Calu3 (cell line): ENCODE data around the gene CLASP1. TPM values are rescaled to one million over a fixed set of nuclear protein-coding genes. Genes with fewer than 3 reads are reported as not detected.
"Not testable (repeated sequence)": the region's sequence is repeated elsewhere in the genome, so short reads cannot be mapped to it uniquely, and the experiment has no call there.

Experiments used
- BruUV-seq: library from RNA; stranded (reverse); fragments of 400-500 nt; replicated peaks from 2 replicates; lab custom pipeline; 2021; lab: Mats Ljungman, UMichigan
- CTCF ChIA-PET: fragments of 300-600 bp; sonication (Branson Sonifier 250); formaldehyde crosslinking; loops from one replicate; lab custom pipeline; 2022; ENCODE audit warnings: antibody characterized with exemption; lab: Charles Lee
- DNase-seq: peaks from one replicate; pipeline ENCODE4 v3.0.0; 2022
- H3K27ac Mint-ChIP-seq: one replicate; pipeline ENCODE4 v1.8.0; 2022; ENCODE audit warnings: mixed read lengths; ENCODE audit not compliant: unreplicated experiment
- H3K27me3 Mint-ChIP-seq: one replicate; pipeline ENCODE4 v1.8.0; 2022; ENCODE audit warnings: mixed read lengths; ENCODE audit not compliant: unreplicated experiment
- H3K36me3 Mint-ChIP-seq: one replicate; pipeline ENCODE4 v1.8.0; 2022; ENCODE audit warnings: mild to moderate bottlenecking, moderate library complexity, mixed read lengths; ENCODE audit not compliant: insufficient read depth, unreplicated experiment
- H3K4me1 Mint-ChIP-seq: one replicate; pipeline ENCODE4 v1.8.0; 2022; ENCODE audit warnings: mild to moderate bottlenecking, low read depth, mixed read lengths; ENCODE audit not compliant: unreplicated experiment
- H3K4me3 Mint-ChIP-seq: one replicate; pipeline ENCODE4 v1.8.0; 2022; ENCODE audit warnings: mild to moderate bottlenecking, low read depth, moderate library complexity, mixed read lengths; ENCODE audit not compliant: unreplicated experiment
- H3K9me3 Mint-ChIP-seq: one replicate; pipeline ENCODE4 v1.8.0; 2022; ENCODE audit warnings: low read depth, mixed read lengths; ENCODE audit not compliant: unreplicated experiment
- intact Hi-C: fragments of 100-400 bp; cut with micrococcal nuclease; formaldehyde crosslinking; loops from one replicate; pipeline ENCODE4 v1.10.0; 2022; ENCODE audit not compliant: unreplicated experiment
- total RNA-seq: library from RNA; stranded (reverse); gene quantifications from 2 replicates; pipeline ENCODE4 v1.2.3, GENCODE V29; 2022
- TF ChIP-seq, protein P1 (sequence below): fragments of 200-600 bp; IDR thresholded peaks from one replicate; pipeline ENCODE4 v1.8.0; 2022; ENCODE audit warnings: antibody characterized with exemption; ENCODE audit not compliant: unreplicated experiment

CLASP1 gene
- total RNA-seq, 1 experiment from 2014 or later, result 59.7 TPM

DNA sequence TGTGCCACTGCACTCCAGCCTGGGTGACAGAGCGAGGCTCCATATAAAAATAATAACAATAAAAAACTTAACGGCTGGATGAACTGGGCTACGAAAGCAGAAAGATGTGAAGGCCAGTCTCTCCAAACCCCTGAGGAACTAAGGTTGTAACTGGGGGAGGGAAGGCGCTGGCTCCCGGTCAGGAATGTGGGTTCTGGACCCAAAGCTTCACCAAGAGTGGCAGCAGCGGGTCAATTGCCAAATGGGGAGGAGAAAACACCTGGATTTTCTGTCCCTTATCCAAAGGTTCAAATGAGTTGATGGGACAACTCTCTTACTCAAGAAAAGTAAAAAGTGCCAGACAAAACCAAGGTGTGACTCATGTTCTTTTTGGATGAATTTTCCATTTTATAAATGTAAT is 304.2 kb downstream of the CLASP1 start:
- Mint-ChIP-seq H3K4me1 (peaks cover 18% of the 10 kb centered on the region), H3K4me3 (no peak overlapping the region), H3K27ac (no peak overlapping the region), H3K9me3 (no peaks in the 10 kb centered on the region), H3K27me3 (no peaks in the 10 kb centered on the region), H3K36me3 (peaks cover 24% of the 10 kb centered on the region)
- no TSS peak for BruUV-seq
- TF ChIP-seq, protein P1, sequence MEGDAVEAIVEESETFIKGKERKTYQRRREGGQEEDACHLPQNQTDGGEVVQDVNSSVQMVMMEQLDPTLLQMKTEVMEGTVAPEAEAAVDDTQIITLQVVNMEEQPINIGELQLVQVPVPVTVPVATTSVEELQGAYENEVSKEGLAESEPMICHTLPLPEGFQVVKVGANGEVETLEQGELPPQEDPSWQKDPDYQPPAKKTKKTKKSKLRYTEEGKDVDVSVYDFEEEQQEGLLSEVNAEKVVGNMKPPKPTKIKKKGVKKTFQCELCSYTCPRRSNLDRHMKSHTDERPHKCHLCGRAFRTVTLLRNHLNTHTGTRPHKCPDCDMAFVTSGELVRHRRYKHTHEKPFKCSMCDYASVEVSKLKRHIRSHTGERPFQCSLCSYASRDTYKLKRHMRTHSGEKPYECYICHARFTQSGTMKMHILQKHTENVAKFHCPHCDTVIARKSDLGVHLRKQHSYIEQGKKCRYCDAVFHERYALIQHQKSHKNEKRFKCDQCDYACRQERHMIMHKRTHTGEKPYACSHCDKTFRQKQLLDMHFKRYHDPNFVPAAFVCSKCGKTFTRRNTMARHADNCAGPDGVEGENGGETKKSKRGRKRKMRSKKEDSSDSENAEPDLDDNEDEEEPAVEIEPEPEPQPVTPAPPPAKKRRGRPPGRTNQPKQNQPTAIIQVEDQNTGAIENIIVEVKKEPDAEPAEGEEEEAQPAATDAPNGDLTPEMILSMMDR, result no peak
- intact Hi-C loops, result no loop called here
- DNase-seq, result no peak
- CTCF ChIA-PET, result no interaction called here

DNA sequence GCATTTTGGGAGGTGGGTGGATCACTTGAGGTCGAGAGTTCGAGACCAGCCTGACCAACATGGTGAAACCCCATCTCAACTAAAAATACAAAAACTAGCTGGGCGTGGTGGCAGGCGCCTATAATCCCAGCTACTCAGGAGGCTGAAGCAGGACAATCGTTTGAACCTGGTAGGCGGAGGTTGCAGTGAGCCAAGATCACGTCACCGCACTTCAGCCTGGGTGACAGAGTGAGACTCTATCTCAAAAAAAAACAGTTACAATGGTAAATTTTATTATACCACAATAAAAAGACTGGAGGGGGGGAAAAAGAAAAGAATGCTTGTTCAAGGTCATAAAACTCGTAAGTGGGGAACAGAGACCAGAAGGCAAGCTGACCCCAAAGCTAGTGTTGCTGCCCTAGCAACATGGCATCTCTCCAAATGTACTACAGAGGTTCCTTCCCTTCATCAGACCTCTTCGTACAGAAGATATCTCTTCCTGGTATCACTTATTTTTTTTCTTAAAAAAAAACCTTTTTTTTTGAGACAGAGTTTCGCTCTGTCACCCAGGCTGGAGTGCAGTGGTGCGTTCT is 305.3 kb downstream of the CLASP1 start:
- Mint-ChIP-seq H3K36me3 (peaks cover 30% of the 10 kb centered on the region), H3K4me1 (peaks cover 18% of the 10 kb centered on the region)
- H3K9me3 Mint-ChIP-seq, H3K4me3 Mint-ChIP-seq, intact Hi-C loops, BruUV-seq, H3K27ac Mint-ChIP-seq, DNase-seq, CTCF ChIA-PET, H3K27me3 Mint-ChIP-seq: not testable (repeated sequence)

DNA sequence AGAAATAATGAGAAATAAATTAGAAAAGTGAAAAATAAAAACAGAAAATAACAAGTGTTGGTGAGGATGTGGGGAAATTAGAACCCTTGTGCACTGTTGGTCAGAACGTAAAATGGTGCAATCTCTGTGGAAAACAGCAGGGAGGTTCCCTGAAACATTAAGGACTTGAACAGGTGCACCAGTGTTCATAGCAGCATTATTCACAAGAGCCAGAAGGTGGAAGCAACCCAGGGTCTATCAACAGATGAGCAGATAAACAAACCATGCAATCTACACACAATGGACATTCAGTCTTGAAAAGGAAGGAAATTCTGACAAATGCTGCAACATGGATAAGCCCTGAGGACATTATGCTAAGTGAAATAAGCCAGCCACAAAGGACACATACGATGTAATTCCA is 306.1 kb downstream of the CLASP1 start:
- BruUV-seq, result no TSS peak
- Mint-ChIP-seq H3K36me3 (peaks cover 30% of the 10 kb centered on the region), H3K4me3 (no peak overlapping the region), H3K4me1 (peaks cover 18% of the 10 kb centered on the region), H3K27ac (no peak overlapping the region), H3K9me3 (no peaks in the 10 kb centered on the region), H3K27me3 (no peaks in the 10 kb centered on the region)
- intact Hi-C loops, result no loop called here
- TF ChIP-seq, protein P1, result no peak
- no peak for DNase-seq
- CTCF ChIA-PET, result no interaction called here

DNA sequence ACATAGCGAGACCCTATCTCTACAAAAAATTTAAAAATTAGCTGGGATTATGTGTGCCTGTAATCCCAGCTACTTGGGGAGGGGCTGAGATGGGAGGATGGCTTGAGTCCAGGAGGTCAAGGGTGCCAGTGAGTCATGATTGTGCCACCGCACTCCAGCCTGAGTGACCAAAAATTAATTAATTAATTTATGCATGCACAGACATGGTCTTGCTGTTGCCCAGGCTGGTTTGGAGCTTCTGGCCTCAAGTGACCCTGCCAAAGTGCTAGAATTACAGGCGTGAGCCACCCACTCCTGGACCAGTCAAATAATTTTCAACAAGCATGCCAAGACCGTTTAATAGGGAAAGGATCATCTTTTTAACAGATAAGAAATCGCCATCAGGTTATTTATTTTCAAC is 306.5 kb downstream of the CLASP1 start:
- TF ChIP-seq, protein P1, result no peak
- no TSS peak for BruUV-seq
- Mint-ChIP-seq H3K9me3 (no peaks in the 10 kb centered on the region), H3K36me3 (peaks cover 33% of the 10 kb centered on the region), H3K4me3 (no peak overlapping the region), H3K27ac (no peak overlapping the region), H3K27me3 (no peaks in the 10 kb centered on the region), H3K4me1 (peaks cover 18% of the 10 kb centered on the region)
- CTCF ChIA-PET, result interaction anchor here (0.8 kb wide), 1 partner anchor 13 kb away, joined by 4 read pairs; no protein-coding TSS in a partner anchor
- intact Hi-C loops, result no loop called here
- DNase-seq, result no peak

DNA sequence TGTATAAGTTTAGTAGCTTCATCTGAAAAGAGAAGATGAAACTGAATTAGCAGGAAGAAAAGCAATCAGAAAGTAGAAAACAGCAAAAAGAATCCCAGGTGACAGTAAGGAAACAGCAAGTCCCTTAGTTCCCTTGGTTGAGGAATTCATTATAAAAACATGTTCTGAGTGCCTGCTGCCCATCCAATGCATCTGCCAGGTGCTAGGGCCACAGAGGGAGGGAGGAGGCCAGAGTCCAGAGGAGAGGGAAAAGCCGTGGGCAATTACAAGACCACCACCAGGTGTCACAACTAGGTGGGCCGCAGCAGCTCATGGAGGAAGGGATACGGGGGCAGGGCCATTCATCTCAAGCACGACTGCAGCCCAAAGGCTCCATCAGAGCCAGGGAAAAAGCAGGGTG is 308.3 kb downstream of the CLASP1 start:
- H3K27ac Mint-ChIP-seq, result no peak overlapping the region
- BruUV-seq, result no TSS peak
- peaks cover 27% of the 10 kb centered on the region for H3K4me1 Mint-ChIP-seq
- intact Hi-C loops, result no loop called here
- TF ChIP-seq, protein P1, result no peak
- DNase-seq, result no peak
- CTCF ChIA-PET, result no interaction called here
- H3K9me3 Mint-ChIP-seq, result no peaks in the 10 kb centered on the region
- H3K36me3 Mint-ChIP-seq, result peaks cover 39% of the 10 kb centered on the region
- H3K4me3 Mint-ChIP-seq, result no peak overlapping the region
- no peaks in the 10 kb centered on the region for H3K27me3 Mint-ChIP-seq
